ENCODE results near the gene TMC6. TPM values are rescaled to one million over a fixed set of nuclear protein-coding genes. Genes with fewer than 3 reads are reported as not detected.

TMC6 gene
- total and polyA plus RNA-seq, 2 of the 13 experiments (the other 11 are each of a cell fraction or from before 2014, with no cell fraction given) = 48.4 to 99.1 TPM

- TF ChIP-seq SKIL (CRISPR knock-in tag; IDR thresholded peaks at IDR 0.05; ENCODE audit: borderline replicate concordance) (no peak), ZFP36L2 (CRISPR knock-in tag; IDR thresholded peaks at IDR 0.05) (no peak), ZNF850 (CRISPR knock-in tag; conservative IDR thresholded peaks at IDR 0.05) (no peak), CCAR2 (optimal IDR thresholded peaks at IDR 0.05; ENCODE audit: low read depth, low read length) (peak; percentile 46), HMGXB3 (CRISPR knock-in tag; IDR thresholded peaks at IDR 0.05; ENCODE audit: borderline replicate concordance) (no peak), MEIS2 (CRISPR knock-in tag; IDR thresholded peaks at IDR 0.05) (no peak), ZMYM2 (CRISPR knock-in tag; IDR thresholded peaks at IDR 0.05) (0 out of 2 replicates have a peak, but pooled peaks have one; percentile 6), ZMYM4 (CRISPR knock-in tag; IDR thresholded peaks at IDR 0.05) (0 out of 2 replicates have a peak, but pooled peaks have one; percentile 40), ZBED4 (CRISPR knock-in tag; IDR thresholded peaks at IDR 0.05; ENCODE audit: borderline replicate concordance) (peak; percentile 49; the same call in 1 of the 2 replicates), SP5 (CRISPR knock-in tag; IDR thresholded peaks at IDR 0.05; ENCODE audit: borderline replicate concordance, low read depth) (peak; percentile 56), PRMT3 (CRISPR knock-in tag; IDR thresholded peaks at IDR 0.05; ENCODE audit: borderline replicate concordance, low read depth) (no peak), RBFOX2 (IDR thresholded peaks at IDR 0.05; ENCODE audit: low read depth, low read length) (peak; percentile 54), ZNF362 (CRISPR knock-in tag; IDR thresholded peaks at IDR 0.05; ENCODE audit: borderline replicate concordance) (peak; percentile 54; the same call in 1 of the 2 replicates), ZNF746 (CRISPR knock-in tag; IDR thresholded peaks at IDR 0.05) (no peak), SSRP1 (CRISPR knock-in tag; IDR thresholded peaks at IDR 0.05) (no peak)
Observed at GRCh38 chr17:78140169-78141051, 11.9 kb upstream of the TMC6 start (continued).

Data from HepG2 (cell line).